Measurements from ENCODE around the gene ISY1. TPM values are rescaled to one million over a fixed set of nuclear protein-coding genes. Genes with fewer than 3 reads are reported as not detected.
"Not testable (repeated sequence)": the region's sequence is repeated elsewhere in the genome, so short reads cannot be mapped to it uniquely, and the experiment has no call there.

ISY1 gene
- total and polyA plus RNA-seq, 7 experiments from 2014 or later = 27.6 to 130 (median 39.4) TPM

DNA sequence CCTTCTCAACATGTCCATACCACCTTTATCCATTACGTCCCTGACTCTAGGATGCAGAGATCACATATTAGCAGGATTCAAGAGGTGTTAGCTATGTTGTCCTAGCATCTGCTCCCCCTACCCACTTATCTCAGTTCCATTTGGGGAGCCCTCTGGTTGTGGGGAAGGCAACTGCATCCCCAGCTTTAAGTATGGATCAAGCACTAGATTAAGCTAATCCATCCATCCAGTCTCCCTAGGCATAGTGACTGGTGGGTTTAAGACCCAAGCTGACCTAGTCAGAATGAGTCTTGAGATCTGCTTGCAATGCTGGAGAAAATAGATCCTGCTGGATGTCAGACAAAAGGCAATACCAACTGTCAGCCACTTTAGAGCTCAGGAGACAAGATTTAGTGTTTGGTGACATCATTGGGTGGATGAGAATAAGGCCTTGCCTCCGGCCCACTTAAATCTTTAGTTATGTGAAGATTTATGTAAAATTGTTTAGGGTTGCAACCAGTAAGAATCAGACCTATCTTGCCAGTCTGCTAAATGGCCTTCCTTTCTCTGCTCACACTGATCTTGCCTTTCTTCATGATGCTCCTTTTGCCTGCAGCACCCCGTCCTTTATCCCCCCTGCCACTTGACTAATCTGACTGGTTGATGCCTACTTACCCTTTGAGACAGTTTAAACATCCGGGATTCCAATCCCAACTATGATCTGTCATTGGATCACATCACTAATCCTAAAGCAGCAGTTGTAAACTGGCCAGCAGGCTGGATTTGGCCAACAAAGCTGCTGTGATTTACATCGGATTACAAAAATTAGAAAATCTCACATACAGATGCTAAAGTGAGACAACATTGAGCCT lies 2.1 kb upstream of the ISY1 start:
- Histone ChIP-seq H3K4me3 (ENCODE audit: low read length) (no peak overlapping the region), H3K9me3 (ENCODE audit: control insufficient read depth in 2 of 3, low read length in 3 of 3) (no peaks in the 10 kb centered on the region), H3K27me3 (ENCODE audit: control insufficient read depth in 2 of 2, insufficient read depth in 2 of 2, low read length in 2 of 2) (no peaks in the 10 kb centered on the region), H3K36me3 (ENCODE audit: control insufficient read depth in 2 of 3, insufficient read depth in 3 of 3, low read length in 3 of 3) (peaks cover 7 to 31% (median 9%) of the 10 kb centered on the region in 3 experiments), H3K4me1 (ENCODE audit: control insufficient read depth in 2 of 2, insufficient read depth in 2 of 2, low read length in 2 of 2) (peaks cover 22 to 24% of the 10 kb centered on the region in 2 donors), H3K27ac (ENCODE audit: low read depth, low read length) (peak overlapping the region; percentile 98)
- ChIA-PET CTCF (interaction anchor here (0.6 to 2.4 kb wide), 11 partner anchors 7 to 192 kb away, joined by 3 to 16 read pairs (median 7); partner anchors contain the start of gene CNBP), POLR2A (interaction anchor here (1.1 to 2.9 kb wide), 14 partner anchors 8 to 277 kb away, joined by 3 to 14 read pairs (median 7); partner anchors contain the start of genes COPG1, IFT122 and MBD4)
- Mint-ChIP-seq H3K27ac (peak overlapping the region; percentile 80 to 100 (median 99)), H3K27me3 (peaks cover 0 to 4% (median 0%) of the 10 kb centered on the region in 5 donors), H3K36me3 (peaks cover 0 to 16% (median 14%) of the 10 kb centered on the region in 5 donors), H3K4me1 (peaks cover 18 to 53% (median 40%) of the 10 kb centered on the region in 7 donors), H3K4me3 (peak overlapping the region; percentile 17 to 100 (median 98)), H3K9me3 (peaks cover 0 to 3% (median 0%) of the 10 kb centered on the region in 11 donors)
- ATAC-seq = no peak
- intact Hi-C loops (cut with micrococcal nuclease) = no loop called here
- DNase-seq = no peak

DNA sequence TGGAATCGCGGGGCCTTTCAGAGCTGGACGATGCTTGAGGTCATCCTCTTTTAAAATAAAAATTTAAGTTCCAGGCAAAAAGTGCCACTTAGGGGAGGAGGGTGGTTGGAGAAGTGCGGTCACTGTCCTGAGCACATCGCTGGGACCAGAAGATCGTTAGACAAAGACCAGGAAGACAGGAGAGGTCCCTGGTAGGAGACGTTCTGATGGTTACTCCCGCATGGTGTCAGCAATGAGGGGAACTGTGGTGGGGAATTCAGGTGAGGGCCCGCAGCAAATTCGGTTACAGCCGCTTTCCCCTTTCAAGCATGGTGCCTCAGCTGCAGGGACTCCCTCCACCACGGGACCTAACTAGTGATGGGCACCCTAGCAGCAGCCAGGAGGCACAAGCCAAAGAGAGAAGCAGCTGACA lies 1.0 kb upstream of the ISY1 start:
- Histone ChIP-seq H3K4me3 (ENCODE audit: low read length) (peak overlapping the region; percentile 79), H3K4me1 (ENCODE audit: control insufficient read depth in 2 of 2, insufficient read depth in 2 of 2, low read length in 2 of 2) (peaks cover 22 to 24% of the 10 kb centered on the region in 2 donors), H3K27ac (ENCODE audit: low read depth, low read length) (peak overlapping the region; percentile 98), H3K27me3 (ENCODE audit: control insufficient read depth in 2 of 2, insufficient read depth in 2 of 2, low read length in 2 of 2) (no peaks in the 10 kb centered on the region), H3K9me3 (ENCODE audit: control insufficient read depth in 2 of 3, low read length in 3 of 3) (no peaks in the 10 kb centered on the region), H3K36me3 (ENCODE audit: control insufficient read depth in 2 of 3, insufficient read depth in 3 of 3, low read length in 3 of 3) (peaks cover 4 to 30% (median 4%) of the 10 kb centered on the region in 3 experiments)
- POLR2A ChIA-PET = interaction anchor here (0.9 to 2.9 kb wide), 17 partner anchors 9 to 278 kb away, joined by 3 to 14 read pairs (median 6); partner anchors contain the start of genes COPG1, IFT122 and MBD4
- H3K27ac Mint-ChIP-seq = peak overlapping the region; percentile 97 to 100 (median 99)
- ATAC-seq (no peak), DNase-seq (peak in 3 of 9 donors; percentile 12 to 41 (median 40))
- H3K36me3 Mint-ChIP-seq = peaks cover 0 to 13% (median 7%) of the 10 kb centered on the region in 5 donors
- intact Hi-C loops (cut with micrococcal nuclease) = loop anchor here (1.0 kb wide), 12 partner anchors 21 to 545 kb away; partner anchors contain the start of genes CNBP (in 2 of the 2), COPG1 (in 2 of the 2), HMCES (in 2 of the 2) and RAB7A (in 1 of the 2)
- H3K4me1 Mint-ChIP-seq = peaks cover 18 to 53% (median 40%) of the 10 kb centered on the region in 7 donors
- H3K27me3 Mint-ChIP-seq = peaks cover 0 to 4% (median 0%) of the 10 kb centered on the region in 5 donors
- peak overlapping the region; percentile 84 to 100 (median 98) for H3K4me3 Mint-ChIP-seq
- H3K9me3 Mint-ChIP-seq = peaks cover 0 to 3% (median 0%) of the 10 kb centered on the region in 11 donors
- CTCF ChIA-PET = interaction anchor here (0.6 to 2.4 kb wide), 10 partner anchors 8 to 191 kb away, joined by 3 to 16 read pairs (median 6); partner anchors contain the start of gene CNBP

GRCh38 chr3:129144786-129145185 lies 16.1 kb downstream of the ISY1 start:
- CTCF ChIA-PET = interaction anchor here (0.9 kb wide), 1 partner anchor 35 kb away, joined by 3 read pairs; no protein-coding TSS in a partner anchor
- Mint-ChIP-seq H3K4me1 (peaks cover 0 to 9% (median 3%) of the 10 kb centered on the region in 7 donors), H3K36me3 (peaks cover 7 to 23% (median 10%) of the 10 kb centered on the region in 5 donors), H3K27me3 (no peaks in the 10 kb centered on the region), H3K9me3 (no peaks in the 10 kb centered on the region), H3K27ac (peak overlapping the region in 1 of 9 donors; percentile 8), H3K4me3 (no peak overlapping the region)
- intact Hi-C loops (cut with micrococcal nuclease) = no loop called here
- no peaks in the 10 kb centered on the region for H3K4me1 ChIP-seq (ENCODE audit: control insufficient read depth in 2 of 2, insufficient read depth in 2 of 2, low read length in 2 of 2)
- H3K27ac ChIP-seq (ENCODE audit: low read depth, low read length) = no peak overlapping the region
- POLR2A ChIA-PET = interaction anchor here (0.6 to 1.8 kb wide), 8 partner anchors 10 to 35 kb away, joined by 3 to 6 read pairs (median 4); no protein-coding TSS in a partner anchor
- H3K9me3 ChIP-seq (ENCODE audit: control insufficient read depth in 2 of 3, low read length in 3 of 3) = no peaks in the 10 kb centered on the region
- ATAC-seq (no peak), DNase-seq (no peak)
- H3K27me3 ChIP-seq (ENCODE audit: control insufficient read depth in 2 of 2, insufficient read depth in 2 of 2, low read length in 2 of 2) = no peaks in the 10 kb centered on the region
- H3K36me3 ChIP-seq (ENCODE audit: control insufficient read depth in 2 of 3, insufficient read depth in 3 of 3, low read length in 3 of 3) = peaks cover 0 to 45% (median 3%) of the 10 kb centered on the region in 3 experiments
- H3K4me3 ChIP-seq (ENCODE audit: low read length) = no peak overlapping the region

DNA sequence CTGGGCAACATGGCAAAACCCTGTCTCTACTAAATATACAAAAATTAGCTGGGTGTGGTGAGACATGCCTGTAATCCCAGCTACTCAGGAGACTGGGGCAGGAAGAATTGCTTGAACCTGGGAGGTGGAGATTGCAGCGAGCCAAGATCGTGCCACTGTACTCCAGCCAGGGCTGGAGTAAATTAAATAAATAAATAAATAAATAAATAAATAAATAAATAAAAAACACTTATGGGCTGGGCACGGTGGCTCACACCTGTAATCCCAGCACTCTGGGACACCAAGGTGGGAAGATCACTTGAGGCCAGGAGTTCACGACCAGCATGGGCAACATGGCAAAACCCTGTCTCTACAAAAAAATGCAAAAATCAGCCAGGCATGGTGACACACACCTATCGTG lies 19.9 kb downstream of the ISY1 start:
- H3K9me3 ChIP-seq (ENCODE audit: control insufficient read depth in 2 of 3, low read length in 3 of 3); ATAC-seq; H3K4me1 Mint-ChIP-seq; H3K27me3 Mint-ChIP-seq; H3K27ac Mint-ChIP-seq; H3K4me3 Mint-ChIP-seq; intact Hi-C loops (cut with micrococcal nuclease); CTCF ChIA-PET; DNase-seq; H3K4me3 ChIP-seq (ENCODE audit: low read length); H3K4me1 ChIP-seq (ENCODE audit: control insufficient read depth in 2 of 2, insufficient read depth in 2 of 2, low read length in 2 of 2); H3K27ac ChIP-seq (ENCODE audit: low read depth, low read length); H3K9me3 Mint-ChIP-seq; H3K27me3 ChIP-seq (ENCODE audit: control insufficient read depth in 2 of 2, insufficient read depth in 2 of 2, low read length in 2 of 2): not testable (repeated sequence)
- peaks cover 5 to 14% (median 6%) of the 10 kb centered on the region in 5 donors for H3K36me3 Mint-ChIP-seq
- H3K36me3 ChIP-seq (ENCODE audit: control insufficient read depth in 2 of 3, insufficient read depth in 3 of 3, low read length in 3 of 3) = peaks cover 0 to 62% (median 9%) of the 10 kb centered on the region in 3 experiments
- POLR2A ChIA-PET = interaction anchor here (1.5 kb wide), 1 partner anchor 19 kb away, joined by 3 read pairs; the partner anchor contains the start of gene RAB43

GRCh38 chr3:129139911-129140310 lies 21.0 kb downstream of the ISY1 start:
- no peak for ATAC-seq
- POLR2A ChIA-PET = interaction anchor here (0.7 to 1.4 kb wide), 3 partner anchors 19 to 113 kb away, joined by 3 to 6 read pairs (median 3); no protein-coding TSS in a partner anchor

GRCh38 chr3:129136275-129136674 lies 24.6 kb downstream of the ISY1 start:
- POLR2A ChIA-PET = interaction anchor here (0.6 to 10.8 kb wide), 3 partner anchors 16 to 874 kb away, joined by 3 to 89 read pairs (median 3); partner anchors contain the start of gene RAB43
- peaks cover 3 to 25% (median 16%) of the 10 kb centered on the region in 7 donors for H3K4me1 Mint-ChIP-seq
- H3K27me3 ChIP-seq (ENCODE audit: control insufficient read depth in 2 of 2, insufficient read depth in 2 of 2, low read length in 2 of 2); H3K4me3 Mint-ChIP-seq; H3K27ac ChIP-seq (ENCODE audit: low read depth, low read length); DNase-seq; H3K9me3 ChIP-seq (ENCODE audit: control insufficient read depth in 2 of 3, low read length in 3 of 3); H3K27ac Mint-ChIP-seq; H3K27me3 Mint-ChIP-seq; intact Hi-C loops (cut with micrococcal nuclease); ATAC-seq; H3K9me3 Mint-ChIP-seq; H3K4me1 ChIP-seq (ENCODE audit: control insufficient read depth in 2 of 2, insufficient read depth in 2 of 2, low read length in 2 of 2); H3K4me3 ChIP-seq (ENCODE audit: low read length): not testable (repeated sequence)
- CTCF ChIA-PET = interaction anchor here (0.6 kb wide), 1 partner anchor 164 kb away, joined by 3 read pairs; no protein-coding TSS in a partner anchor
- peaks cover 4 to 28% (median 14%) of the 10 kb centered on the region in 5 donors for H3K36me3 Mint-ChIP-seq
- peaks cover 13 to 72% (median 15%) of the 10 kb centered on the region in 3 experiments for H3K36me3 ChIP-seq (ENCODE audit: control insufficient read depth in 2 of 3, insufficient read depth in 3 of 3, low read length in 3 of 3)

More at GRCh38 chr3:129139911-129140310, 21.0 kb downstream of the ISY1 start:
- Histone ChIP-seq H3K27ac (ENCODE audit: low read depth, low read length) (no peak overlapping the region), H3K27me3 (ENCODE audit: control insufficient read depth in 2 of 2, insufficient read depth in 2 of 2, low read length in 2 of 2) (no peaks in the 10 kb centered on the region), H3K4me1 (ENCODE audit: control insufficient read depth in 2 of 2, insufficient read depth in 2 of 2, low read length in 2 of 2) (no peaks in the 10 kb centered on the region), H3K4me3 (ENCODE audit: low read length) (no peak overlapping the region), H3K9me3 (ENCODE audit: control insufficient read depth in 2 of 3, low read length in 3 of 3) (no peaks in the 10 kb centered on the region), H3K36me3 (ENCODE audit: control insufficient read depth in 2 of 3, insufficient read depth in 3 of 3, low read length in 3 of 3) (peaks cover 0 to 60% (median 9%) of the 10 kb centered on the region in 3 experiments)
- H3K9me3 Mint-ChIP-seq = no peaks in the 10 kb centered on the region
- peak overlapping the region in 1 of 9 donors; percentile 51 for H3K27ac Mint-ChIP-seq
- intact Hi-C loops (cut with micrococcal nuclease) = no loop called here
- CTCF ChIA-PET = interaction anchor here (0.5 kb wide), 1 partner anchor 87 kb away, joined by 6 read pairs; no protein-coding TSS in a partner anchor
- H3K4me1 Mint-ChIP-seq = no peaks in the 10 kb centered on the region
- DNase-seq = no peak
- no peaks in the 10 kb centered on the region for H3K27me3 Mint-ChIP-seq
- H3K4me3 Mint-ChIP-seq = no peak overlapping the region
- peaks cover 0 to 8% (median 3%) of the 10 kb centered on the region in 5 donors for H3K36me3 Mint-ChIP-seq

Data from naive thymus-derived CD4-positive, alpha-beta T cell (primary cell).